Stomach (tissue), 9 donors: ENCODE results near the gene TMTC3. TPM values are rescaled to one million over a fixed set of nuclear protein-coding genes. Genes with fewer than 3 reads are reported as not detected.

Experiments used
- DNase-seq, 2 donors: peaks; one replicate each; pipeline versions ENCODE4 v3.0.0 to v3.0.0-alpha.2; 2013 to 2019
- H3K27ac ChIP-seq, 5 donors: fragments of 200-600 bp in 4 of 5; sonication (generic) in 4 of 5; one replicate each; pipeline ENCODE4 v1.5.1; 2013 to 2019; ENCODE audit warnings: mild to moderate bottlenecking in 1 of 5, moderate library complexity in 1 of 5
- H3K27me3 ChIP-seq, 3 donors: fragments of 200-600 bp; sonication (generic); one replicate each; pipeline ENCODE4 v1.5.1; 2017 to 2019; ENCODE audit warnings: mixed run types in 1 of 3
- H3K36me3 ChIP-seq, 4 donors: fragments of 200-600 bp; sonication (generic); 1 replicate in 3 of 4; 2 replicates in 1 of 4; pipeline ENCODE4 v1.5.1; 2016 to 2019
- H3K4me1 ChIP-seq, 4 donors: fragments of 200-600 bp; sonication (generic); one replicate each; pipeline ENCODE4 v1.5.1; 2016 to 2019
- H3K4me3 ChIP-seq, 4 donors: fragments of 200-600 bp; sonication (generic) in 3 of 4; one replicate each; pipeline ENCODE4 v1.5.1; 2016 to 2019; ENCODE audit warnings: mild to moderate bottlenecking in 1 of 4
- H3K9me3 ChIP-seq, 4 donors: fragments of 200-600 bp; sonication (generic); one replicate each; pipeline ENCODE4 v1.5.1; 2016 to 2019
- CTCF ChIP-seq, 7 experiments: fragments of 450-650 bp in 4 of 7; fragments of 200-600 bp in 3 of 7; sonication (generic) in 3 of 7; IDR thresholded peaks; one replicate each; pipeline ENCODE4 v1.5.1; 2016 to 2019; ENCODE audit warnings: antibody characterized with exemption in 7 of 7, control low read depth in 2 of 7, mild to moderate bottlenecking in 1 of 7
- EP300 ChIP-seq: sonication (generic); formaldehyde crosslinking; IDR thresholded peaks from one replicate; pipeline ENCODE4 v1.6.1; 2017; ENCODE audit warnings: antibody characterized with exemption
- POLR2A ChIP-seq, 4 donors: fragments of 450-650 bp; IDR thresholded peaks; one replicate each; pipeline ENCODE4 v1.6.1; 2016; ENCODE audit warnings: antibody characterized with exemption in 4 of 4, control low read depth in 2 of 4, mild to moderate bottlenecking in 1 of 4, moderate library complexity in 1 of 4
- POLR2AphosphoS5 ChIP-seq, 3 donors: sonication (generic); formaldehyde crosslinking; IDR thresholded peaks; one replicate each; pipeline ENCODE4 v1.6.1; 2016; ENCODE audit warnings: antibody characterized with exemption in 3 of 3
- WGBS, 5 donors: extraction: QIAGEN DNeasy Blood & Tissue Kit in 3 of 5; methylation state at CpG; one replicate each; pipeline versions ENCODE4 v1.1.5 to v1.1.7; 2013 to 2018; 5-methylcytosine and 5-hydroxymethylcytosine counted together
- intact Hi-C: fragments of 100-400 bp; cut with DNase I; formaldehyde crosslinking; loops from one replicate; pipeline ENCODE4 v1.15.1; 2023; ENCODE audit warnings: low total_unique reads
- polyA plus RNA-seq, 3 donors: library from polyadenylated mRNA; stranded (reverse); fragments of 200-250 nt; gene quantifications; one replicate each; pipeline ENCODE4 v1.2.3, GENCODE V29; 2013
- total RNA-seq, 5 donors: library from RNA; depleted of rRNA; stranded (reverse); fragments of >200 nt; gene quantifications; one replicate each; pipeline versions ENCODE4 v1.1.0 to v1.2.3, GENCODE V29; 2014 to 2016
- donor health status: healthy with polysubstance abuse.
- donor health status: Bipolar disorder and iron deficiency.
- donor health status: healthy.

Gene TMTC3
- total and polyA plus RNA-seq, 8 donors = 1.7 to 33.6 (median 3.4) TPM

GRCh38 chr12:88185279-88185678 is 43.2 kb downstream of the TMTC3 start:
- H3K27me3 ChIP-seq = no peaks in the 10 kb centered on the region
- intact Hi-C loops = no loop called here
- no peak for TF ChIP-seq EP300
- no peak for TF ChIP-seq POLR2AphosphoS5 (IDR thresholded peaks at IDR 0.05)
- TF ChIP-seq CTCF (IDR thresholded peaks at IDR 0.05) = no peak
- TF ChIP-seq POLR2A (IDR thresholded peaks at IDR 0.05) = no peak
- no peak overlapping the region for H3K4me3 ChIP-seq
- H3K36me3 ChIP-seq = peaks cover 0 to 52% (median 36%) of the 10 kb centered on the region in 4 donors
- DNase-seq = no peak
- no peaks in the 10 kb centered on the region for H3K4me1 ChIP-seq
- 94 to 100% (median 98%) methylated on average over 2 of the region's 2 CpGs for WGBS, 5 donors
- H3K27ac ChIP-seq = no peak overlapping the region
- peaks cover 0 to 11% (median 0%) of the 10 kb centered on the region in 4 donors for H3K9me3 ChIP-seq

- peaks cover 0 to 11% (median 0%) of the 10 kb centered on the region in 4 donors for H3K9me3 ChIP-seq
- H3K27me3 ChIP-seq = no peaks in the 10 kb centered on the region
- H3K36me3 ChIP-seq = peaks cover 0 to 44% (median 34%) of the 10 kb centered on the region in 4 donors
- no peak overlapping the region for H3K4me3 ChIP-seq
- intact Hi-C loops = no loop called here
- no peak overlapping the region for H3K27ac ChIP-seq
- H3K4me1 ChIP-seq = no peaks in the 10 kb centered on the region
- TF ChIP-seq EP300 (no peak), POLR2A (IDR thresholded peaks at IDR 0.05) (no peak), POLR2AphosphoS5 (IDR thresholded peaks at IDR 0.05) (no peak), CTCF (IDR thresholded peaks at IDR 0.05) (no peak)
- DNase-seq = no peak
Observed at GRCh38 chr12:88185988-88186387, 43.9 kb downstream of the TMTC3 start.

GRCh38 chr12:88187571-88187970 is 45.5 kb downstream of the TMTC3 start:
- 90 to 92% (median 90%) methylated on average over 2 of the region's 2 CpGs for WGBS, 5 donors
- intact Hi-C loops = no loop called here

GRCh38 chr12:88188180-88188579 is 46.1 kb downstream of the TMTC3 start:
- no peaks in the 10 kb centered on the region for H3K27me3 ChIP-seq
- intact Hi-C loops = no loop called here
- WGBS, 5 donors = 86 to 95% (median 93%) methylated on average over 1 of the region's 1 CpG
- peaks cover 0 to 3% (median 0%) of the 10 kb centered on the region in 4 donors for H3K9me3 ChIP-seq
- no peak overlapping the region for H3K27ac ChIP-seq
- no peak for DNase-seq
- peaks cover 0 to 30% (median 22%) of the 10 kb centered on the region in 4 donors for H3K36me3 ChIP-seq
- H3K4me3 ChIP-seq = no peak overlapping the region
- no peak for TF ChIP-seq POLR2AphosphoS5 (IDR thresholded peaks at IDR 0.05)
- H3K4me1 ChIP-seq = peaks cover 0 to 9% (median 4%) of the 10 kb centered on the region in 4 donors

More at GRCh38 chr12:88187571-88187970, 45.5 kb downstream of the TMTC3 start:
- Histone ChIP-seq H3K4me3 (no peak overlapping the region), H3K4me1 (peaks cover 0 to 9% (median 4%) of the 10 kb centered on the region in 4 donors), H3K27me3 (no peaks in the 10 kb centered on the region), H3K36me3 (peaks cover 0 to 32% (median 27%) of the 10 kb centered on the region in 4 donors), H3K27ac (no peak overlapping the region), H3K9me3 (peaks cover 0 to 4% (median 0%) of the 10 kb centered on the region in 4 donors)
- no peak for DNase-seq
- no peak for TF ChIP-seq CTCF (IDR thresholded peaks at IDR 0.05)
- no peak for TF ChIP-seq POLR2AphosphoS5 (IDR thresholded peaks at IDR 0.05)
- TF ChIP-seq EP300 = no peak
- no peak for TF ChIP-seq POLR2A (IDR thresholded peaks at IDR 0.05)

- H3K27me3 ChIP-seq = no peaks in the 10 kb centered on the region
- intact Hi-C loops = no loop called here
- WGBS, 5 donors = 63 to 77% (median 70%) methylated on average over 2 of the region's 2 CpGs
Observed at GRCh38 chr12:88192426-88192825, 50.3 kb downstream of the TMTC3 start.

More at GRCh38 chr12:88192426-88192825, 50.3 kb downstream of the TMTC3 start:
- peaks cover 0 to 9% (median 4%) of the 10 kb centered on the region in 4 donors for H3K4me1 ChIP-seq
- no peak overlapping the region for H3K4me3 ChIP-seq
- TF ChIP-seq POLR2AphosphoS5 (IDR thresholded peaks at IDR 0.05) = no peak
- no peak for TF ChIP-seq EP300
- TF ChIP-seq CTCF (IDR thresholded peaks at IDR 0.05) = no peak
- no peak for TF ChIP-seq POLR2A (IDR thresholded peaks at IDR 0.05)
- H3K27ac ChIP-seq = no peak overlapping the region
- no peaks in the 10 kb centered on the region for H3K9me3 ChIP-seq
- DNase-seq = no peak
- peaks cover 0 to 33% (median 20%) of the 10 kb centered on the region in 4 donors for H3K36me3 ChIP-seq
